Thoracic aorta (tissue), 2 donors: ENCODE data around the gene CDK3. TPM values are rescaled to one million over a fixed set of nuclear protein-coding genes. Genes with fewer than 3 reads are reported as not detected.
"Not testable (repeated sequence)": the region's sequence is repeated elsewhere in the genome, so short reads cannot be mapped to it uniquely, and the experiment has no call there.

Source experiments
- ATAC-seq: fragments of 150-250 bp; one replicate; pipeline ENCODE4 v1.8.0; 2017; ENCODE audit warnings: low read depth; ENCODE audit not compliant: insufficient number of reproducible peaks, low FRiP score
- DNase-seq: peaks from one replicate; pipeline ENCODE4 v3.0.0-alpha.2; 2020; ENCODE audit warnings: low spot score
- H3K27ac ChIP-seq, 2 donors: fragments of 200-600 bp; sonication (generic); 1 replicate in 1 of 2; 2 replicates in 1 of 2; pipeline ENCODE4 v1.5.1; 2016; ENCODE audit warnings: mild to moderate bottlenecking in 2 of 2, moderate library complexity in 2 of 2
- H3K27me3 ChIP-seq: fragments of 200-600 bp; sonication (generic); replicated peaks from 2 replicates; pipeline ENCODE4 v1.6.0; 2016; ENCODE audit warnings: mild to moderate bottlenecking; ENCODE audit not compliant: insufficient read depth
- H3K36me3 ChIP-seq: fragments of 200-600 bp; sonication (generic); one replicate; pipeline ENCODE4 v1.5.1; 2016
- H3K4me1 ChIP-seq, 2 donors: fragments of 200-600 bp; sonication (generic); 1 replicate in 1 of 2; 2 replicates in 1 of 2; pipeline versions ENCODE4 v1.5.1 to v1.6.0; 2016; ENCODE audit warnings: low read depth in 2 of 2, mild to moderate bottlenecking in 1 of 2; ENCODE audit not compliant: control insufficient read depth in 1 of 2
- H3K4me3 ChIP-seq: fragments of 200-600 bp; sonication (generic); 2 replicates; pipeline ENCODE4 v1.5.1; 2016; ENCODE audit warnings: mild to moderate bottlenecking
- H3K9me3 ChIP-seq: fragments of 200-600 bp; sonication (generic); 2 replicates; pipeline ENCODE4 v1.5.1; 2016
- CTCF ChIP-seq: fragments of 200-600 bp; sonication (generic); IDR thresholded peaks from one replicate; pipeline ENCODE4 v1.5.1; 2019; ENCODE audit warnings: antibody characterized with exemption
- total RNA-seq, 2 donors: library from RNA; depleted of rRNA; stranded (reverse); fragments of >200 nt; gene quantifications; one replicate each; pipeline versions ENCODE4 v1.1.0 to v1.2.3, GENCODE V29; 2016

CDK3 gene
- total RNA-seq, 2 donors from 2014 or later: 3.2 to 4.9 TPM

GRCh38 chr17:76034428-76035350 is 34.0 kb downstream of the CDK3 start:
- no peak for ATAC-seq
- Histone ChIP-seq H3K4me1 (no peaks in the 10 kb centered on the region), H3K9me3 (no peaks in the 10 kb centered on the region), H3K36me3 (peaks cover 15% of the 10 kb centered on the region), H3K4me3 (no peak overlapping the region), H3K27me3 (no peaks in the 10 kb centered on the region), H3K27ac (no peak overlapping the region)
- no peak for DNase-seq
- no peak for TF ChIP-seq CTCF

- Histone ChIP-seq H3K4me3 (no peak overlapping the region), H3K9me3 (no peaks in the 10 kb centered on the region), H3K4me1 (no peaks in the 10 kb centered on the region), H3K27ac (no peak overlapping the region), H3K27me3 (no peaks in the 10 kb centered on the region), H3K36me3 (peaks cover 33% of the 10 kb centered on the region)
- no peak for TF ChIP-seq CTCF
- no peak for ATAC-seq
- no peak for DNase-seq
Observed at GRCh38 chr17:76036497-76037261, 36.0 kb downstream of the CDK3 start.

GRCh38 chr17:76038050-76038449 is 37.4 kb downstream of the CDK3 start:
- Histone ChIP-seq H3K36me3 (peaks cover 45% of the 10 kb centered on the region), H3K4me3 (no peak overlapping the region), H3K27ac (no peak overlapping the region), H3K27me3 (no peaks in the 10 kb centered on the region), H3K9me3 (no peaks in the 10 kb centered on the region), H3K4me1 (no peaks in the 10 kb centered on the region)
- DNase-seq (no peak), ATAC-seq (no peak)
- TF ChIP-seq CTCF: no peak

- ATAC-seq (no peak), DNase-seq (no peak)
- no peaks in the 10 kb centered on the region for H3K4me1 ChIP-seq
- peaks cover 56% of the 10 kb centered on the region for H3K36me3 ChIP-seq
- no peak for TF ChIP-seq CTCF
- H3K27ac ChIP-seq: no peak overlapping the region
- H3K4me3 ChIP-seq: no peak overlapping the region
- H3K9me3 ChIP-seq: no peaks in the 10 kb centered on the region
- no peaks in the 10 kb centered on the region for H3K27me3 ChIP-seq
Observed at GRCh38 chr17:76039121-76039520, 38.5 kb downstream of the CDK3 start.

- peaks cover 68% of the 10 kb centered on the region for H3K36me3 ChIP-seq
Observed at GRCh38 chr17:76040376-76040775, 39.7 kb downstream of the CDK3 start.

DNA sequence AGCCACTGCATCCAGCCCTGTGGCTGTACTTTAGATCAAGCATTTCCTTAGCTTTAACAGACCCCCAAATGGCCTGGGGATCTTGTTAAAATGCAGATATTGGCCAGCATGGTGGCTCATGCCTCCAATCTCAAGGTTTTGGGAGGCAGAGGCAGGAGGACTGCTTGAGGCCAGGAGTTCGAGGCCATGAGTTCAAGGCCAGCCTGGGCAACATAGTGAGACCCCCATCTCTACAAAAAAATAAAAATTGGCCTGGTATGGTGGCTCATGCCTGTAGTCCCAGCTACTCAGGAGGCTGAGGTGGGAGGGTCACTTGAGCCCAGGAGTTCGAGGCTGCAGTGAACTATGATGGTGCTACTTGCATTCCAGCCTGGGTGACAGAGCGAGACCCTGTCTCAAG is 42.2 kb downstream of the CDK3 start:
- not testable (repeated sequence) for ATAC-seq, DNase-seq, H3K27me3 ChIP-seq, H3K9me3 ChIP-seq, H3K4me1 ChIP-seq, H3K4me3 ChIP-seq, H3K27ac ChIP-seq
- peaks cover 91% of the 10 kb centered on the region for H3K36me3 ChIP-seq

More at GRCh38 chr17:76040376-76040775, 39.7 kb downstream of the CDK3 start:
- H3K27me3 ChIP-seq: no peaks in the 10 kb centered on the region
- H3K4me1 ChIP-seq: no peaks in the 10 kb centered on the region
- no peak for DNase-seq
- no peak for TF ChIP-seq CTCF
- H3K4me3 ChIP-seq: no peak overlapping the region
- ATAC-seq: no peak
- H3K9me3 ChIP-seq: no peaks in the 10 kb centered on the region
- no peak overlapping the region for H3K27ac ChIP-seq

DNA sequence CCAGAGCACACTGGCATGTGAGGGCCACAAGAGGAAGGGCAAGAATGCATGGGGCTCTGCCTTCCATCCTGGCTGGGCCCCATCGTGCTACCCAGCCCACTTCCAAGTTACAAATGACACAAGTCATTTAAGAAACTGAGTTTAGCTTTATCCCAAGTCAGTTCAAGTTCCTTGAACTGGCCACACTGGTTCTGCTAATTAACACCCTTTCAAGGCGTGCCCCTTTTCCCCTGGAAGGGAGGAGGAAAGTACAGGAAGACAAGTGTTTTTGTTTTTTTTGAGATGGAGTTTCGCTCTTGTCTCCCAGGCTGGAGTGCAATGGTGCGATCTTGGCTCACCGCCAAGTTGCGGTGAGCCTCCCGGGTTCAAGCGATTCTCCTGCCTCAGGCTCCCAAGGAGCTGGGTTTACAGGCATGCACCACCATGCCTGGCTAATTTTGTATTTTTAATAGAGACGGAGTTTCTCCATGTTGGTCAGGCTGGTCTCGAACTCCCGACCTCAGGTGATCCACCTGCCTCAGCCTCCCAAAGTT is 43.9 kb downstream of the CDK3 start:
- H3K4me3 ChIP-seq, H3K9me3 ChIP-seq, H3K4me1 ChIP-seq, H3K27ac ChIP-seq, H3K27me3 ChIP-seq, DNase-seq, ATAC-seq: not testable (repeated sequence)
- peaks cover 93% of the 10 kb centered on the region for H3K36me3 ChIP-seq
